Glomerular visceral epithelial cell (primary cell): ENCODE measurements around the gene NFIB.
A peak's percentile ranks its signal among the peaks of the same experiment; 100 is the strongest.

ENCODE experiments used
- DNase-seq: peaks from one replicate; pipeline ENCODE4 v3.0.0-alpha.2; 2016; ENCODE audit errors: extremely low spot score

The NFIB gene

DNA sequence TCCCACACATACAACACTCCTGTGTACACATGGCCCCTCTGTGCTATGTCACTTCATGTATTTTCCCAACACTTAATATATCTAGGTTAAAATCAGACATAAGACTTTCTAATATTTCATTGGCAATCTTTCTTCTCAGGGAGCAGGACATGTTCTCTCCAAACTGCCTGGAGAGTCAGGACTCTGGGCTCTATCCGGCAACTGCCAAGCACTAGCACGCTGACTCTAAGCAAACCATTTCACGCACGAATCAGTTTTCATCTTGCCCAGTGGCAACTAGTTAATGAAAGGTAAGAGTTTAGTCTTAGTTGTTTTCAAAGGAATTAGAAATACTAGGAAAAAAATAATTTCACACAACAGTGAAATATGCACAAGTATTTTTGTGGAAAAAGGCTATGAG is 124.8 kb downstream of the NFIB start:
- no peak for DNase-seq

DNA sequence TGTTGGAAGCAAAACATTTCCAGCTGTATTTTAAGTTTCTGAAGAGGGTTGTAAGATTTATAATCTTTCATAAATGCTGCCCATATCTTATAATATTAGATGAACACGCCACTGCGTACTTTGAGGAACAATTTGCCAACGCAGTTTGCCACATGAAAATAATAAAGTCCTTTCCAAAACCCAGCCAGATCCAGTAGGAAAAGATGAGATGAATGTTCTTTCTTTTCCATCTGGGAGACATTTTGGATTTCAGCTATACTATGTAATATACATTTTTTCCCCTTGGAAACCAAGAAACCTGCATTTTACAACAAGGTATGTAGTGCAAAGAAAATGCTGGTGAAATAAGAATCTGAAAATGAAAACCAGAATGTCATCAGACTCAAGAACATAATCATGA is 125.4 kb downstream of the NFIB start:
- DNase-seq: no peak

DNA sequence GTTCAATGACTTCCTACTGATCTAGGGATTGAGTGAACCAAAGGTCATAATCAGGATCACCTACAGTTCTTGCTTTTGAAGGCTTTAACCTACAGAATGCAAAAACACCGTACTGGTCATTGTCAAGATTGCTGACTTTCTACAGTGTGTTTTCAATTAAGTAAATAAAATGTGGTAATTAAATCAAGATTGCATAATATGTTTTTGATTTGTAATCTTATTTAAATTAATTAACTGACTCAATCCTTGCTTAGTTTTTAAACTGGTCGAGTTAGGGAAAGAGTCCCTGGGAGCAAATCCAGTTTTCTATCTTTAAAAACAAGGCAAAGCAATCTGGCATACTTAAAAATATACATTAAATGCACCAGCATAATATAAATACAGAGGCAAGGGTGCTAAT is 125.9 kb downstream of the NFIB start:
- DNase-seq: no peak

DNA sequence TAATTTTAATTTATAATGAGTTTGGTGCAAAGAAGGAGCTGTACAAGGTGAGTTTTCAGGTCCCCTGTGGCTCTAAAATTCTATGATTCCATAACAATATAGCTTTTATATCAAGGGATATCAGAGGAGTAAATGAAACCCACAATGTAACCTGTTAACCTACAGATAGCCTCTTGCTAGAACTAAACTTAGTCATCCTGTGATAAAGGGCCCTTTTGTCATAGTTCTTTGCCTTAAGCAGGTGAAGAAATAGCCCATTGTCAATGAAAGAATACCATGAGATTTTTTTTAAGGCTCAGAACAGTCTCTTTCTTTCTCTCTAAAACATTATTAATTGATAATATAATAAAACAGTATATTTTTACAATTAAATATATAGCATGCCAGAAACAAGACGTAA is 127.8 kb downstream of the NFIB start:
- DNase-seq: no peak

DNA sequence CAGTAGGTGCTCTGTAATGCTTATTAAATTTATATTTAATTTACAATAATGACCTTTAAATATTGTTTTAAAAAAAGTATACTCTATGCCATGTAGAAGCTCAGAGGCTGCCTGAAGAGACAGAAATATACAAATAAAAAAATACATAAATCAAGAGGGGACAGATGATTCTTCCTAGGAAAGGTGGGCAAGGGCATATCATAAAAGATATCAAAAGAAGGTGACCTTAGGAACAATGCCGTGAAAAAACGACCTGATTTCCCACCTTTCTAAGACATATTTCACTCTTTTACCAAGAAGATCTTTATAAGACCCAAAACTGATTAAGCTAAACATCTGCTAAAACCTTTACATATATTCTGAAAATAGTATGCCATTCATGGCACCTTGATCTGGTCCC is 128.9 kb downstream of the NFIB start:
- DNase-seq: no peak

DNA sequence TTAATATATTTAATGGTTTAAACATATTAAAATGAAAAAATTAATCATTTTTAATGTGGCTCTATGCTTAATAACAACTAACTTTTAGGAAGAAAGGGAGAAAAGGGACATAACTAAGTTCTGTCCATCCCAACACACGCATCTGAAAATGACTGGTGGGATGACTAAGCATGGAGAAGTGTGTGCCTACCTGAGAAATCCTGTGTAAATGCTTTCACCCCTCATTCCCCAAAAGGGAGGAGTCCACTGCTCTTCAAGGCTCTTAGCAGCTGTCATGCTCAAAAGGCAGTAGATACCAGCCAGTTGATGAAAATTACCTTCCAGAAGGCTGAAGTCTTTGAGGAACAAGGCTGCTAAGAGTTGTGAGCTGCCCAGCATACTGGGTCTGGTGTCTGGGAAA is 130.9 kb downstream of the NFIB start:
- no peak for DNase-seq

DNA sequence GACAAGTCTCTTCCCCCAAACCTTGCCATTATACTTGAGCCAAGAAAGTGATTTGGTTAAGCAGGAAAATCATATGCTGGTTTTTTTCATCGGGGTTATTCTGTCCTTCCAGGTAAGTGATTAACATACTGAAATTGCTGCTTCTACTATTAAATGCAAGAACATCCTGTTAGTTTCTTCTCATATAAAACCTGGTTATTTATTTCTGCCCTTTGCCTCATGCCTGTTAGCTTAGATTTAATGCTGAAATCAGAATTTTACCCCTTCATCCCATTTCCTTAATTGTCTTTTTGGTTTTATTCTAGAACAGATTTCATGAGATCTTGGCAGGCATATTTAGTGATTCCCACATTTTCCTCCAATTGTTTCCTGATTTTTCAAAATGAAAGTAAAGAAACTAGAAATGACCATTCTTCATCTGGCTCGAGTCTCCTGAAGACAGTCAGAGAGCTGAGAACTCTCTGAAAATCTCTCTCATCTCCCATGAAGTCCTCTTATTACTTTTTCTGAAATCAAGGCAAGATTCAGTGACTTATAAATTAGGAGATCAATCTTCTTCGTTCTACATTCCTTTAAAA is 132.9 kb downstream of the NFIB start:
- DNase-seq: no peak

DNA sequence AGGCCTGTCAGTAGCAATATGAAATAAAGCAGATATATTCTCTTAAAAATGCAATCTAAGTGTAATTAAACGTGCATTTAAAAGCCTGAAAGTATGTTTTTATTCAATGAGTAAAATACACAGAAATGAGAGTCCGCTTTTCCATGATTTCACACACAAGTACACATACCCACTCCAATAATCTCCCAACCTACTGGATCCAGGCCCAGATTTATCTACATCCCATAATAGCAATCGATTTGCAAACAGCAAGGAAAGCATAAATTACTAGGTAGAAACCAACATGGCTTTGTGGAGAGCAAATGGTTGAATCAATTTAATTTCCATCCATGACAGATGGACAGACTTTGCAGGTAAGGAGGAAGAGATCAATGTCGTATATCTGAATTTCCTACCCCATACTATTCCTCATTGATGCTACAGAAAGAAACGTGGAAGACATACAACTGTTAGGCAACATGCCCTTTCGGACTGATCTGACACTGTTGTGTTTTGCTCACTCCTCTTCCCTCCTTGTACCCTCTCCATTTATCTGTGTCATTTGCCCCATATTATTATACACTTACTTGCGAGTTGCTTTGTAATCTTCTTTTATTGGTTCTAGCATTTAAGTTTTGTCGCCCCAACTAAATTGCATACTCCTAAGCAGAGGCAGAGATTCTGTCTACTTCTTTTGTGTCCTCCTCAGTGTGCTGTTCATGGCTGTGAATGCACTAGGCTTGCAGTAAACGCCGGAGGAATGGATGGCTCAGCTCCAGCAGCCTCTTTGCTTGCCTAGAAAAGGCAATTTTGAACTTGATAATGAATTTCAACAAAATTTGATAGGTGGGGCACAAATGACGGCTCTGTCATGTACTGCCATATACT is 133.6 kb downstream of the NFIB start:
- DNase-seq: no peak

DNA sequence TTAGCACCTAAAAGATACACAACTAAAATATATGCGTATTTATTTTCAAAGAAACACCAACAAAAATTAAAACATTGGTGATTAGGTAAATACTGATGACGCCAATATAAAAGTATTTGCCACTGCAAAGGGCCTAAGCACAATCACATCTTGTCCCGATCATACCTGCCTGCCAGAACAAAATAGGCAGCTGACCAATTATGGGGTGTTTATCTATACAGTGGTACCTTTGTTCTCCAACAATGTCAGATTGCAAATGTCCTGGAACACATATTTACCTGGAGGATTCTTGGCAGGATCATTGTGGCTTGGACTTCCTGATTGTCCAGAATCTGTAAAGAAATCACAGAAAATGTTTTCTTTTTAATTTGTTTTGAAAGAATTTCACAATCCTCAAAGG is 134.5 kb downstream of the NFIB start:
- DNase-seq: no peak

DNA sequence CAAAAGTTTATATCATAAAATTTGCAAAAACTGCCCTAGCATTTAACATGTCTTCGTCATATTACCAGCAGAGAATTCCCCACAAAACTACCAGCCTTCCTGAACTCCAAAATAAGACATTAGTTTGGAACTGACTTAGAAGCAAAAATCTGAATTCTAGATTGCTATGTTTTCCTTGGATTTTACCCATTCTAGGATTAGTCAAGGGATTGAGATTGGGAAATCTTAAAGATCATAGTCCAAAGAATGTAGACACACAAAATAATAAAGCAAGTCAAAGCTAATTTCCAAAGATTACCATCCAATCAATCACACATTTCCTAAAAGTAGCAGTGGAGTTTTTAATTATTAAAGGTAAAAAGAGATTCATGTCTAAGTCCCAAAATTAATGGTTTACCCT is 138.2 kb downstream of the NFIB start:
- DNase-seq: no peak

DNA sequence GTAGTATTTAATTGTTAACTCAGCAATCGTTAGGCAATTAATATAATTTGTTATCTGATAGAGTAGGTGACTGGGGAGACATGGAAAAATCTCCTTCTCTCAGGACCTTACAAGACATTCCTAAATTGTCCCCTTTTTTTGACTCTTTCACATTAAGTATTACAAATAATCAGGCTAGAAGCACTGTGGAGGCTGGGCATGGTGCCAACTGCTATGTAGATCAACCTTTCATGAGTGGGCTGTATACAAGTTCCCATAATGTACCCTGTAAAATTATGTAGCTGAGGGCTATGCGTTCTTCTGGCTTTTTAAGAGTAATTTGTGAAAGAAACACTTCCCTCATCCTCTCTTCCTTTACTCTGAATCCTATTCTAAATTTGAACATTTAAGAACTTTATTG is 140.2 kb downstream of the NFIB start:
- no peak for DNase-seq

DNA sequence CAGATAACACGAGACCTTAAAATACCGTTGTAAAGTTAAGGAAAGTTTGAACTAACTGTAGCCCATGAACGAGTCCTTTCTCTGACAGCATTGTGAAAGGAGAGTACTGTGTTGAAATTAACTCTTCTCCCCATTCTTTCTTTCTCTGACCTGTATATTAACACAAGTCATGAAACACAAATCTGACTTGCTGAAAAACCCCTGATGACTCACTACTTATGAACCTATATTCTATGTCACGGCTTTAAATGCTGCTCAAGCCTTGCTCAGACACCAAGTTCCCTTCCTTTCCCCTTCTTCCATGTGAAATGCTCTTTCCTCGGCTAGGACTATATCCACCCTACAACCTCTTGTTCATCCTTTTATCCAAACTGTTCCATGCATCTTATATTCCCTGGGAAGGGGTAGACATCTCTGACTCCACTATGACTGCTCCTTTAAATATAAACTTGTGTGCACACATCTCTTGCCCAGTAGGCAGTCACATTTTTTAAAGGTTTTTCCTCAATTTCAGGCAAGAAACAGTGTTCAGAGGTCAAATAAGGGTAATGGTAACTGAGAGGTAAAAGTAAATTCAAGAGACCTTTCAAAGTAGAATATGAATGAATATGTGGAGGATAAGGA is 142.9 kb downstream of the NFIB start:
- DNase-seq: peak; percentile 49

DNA sequence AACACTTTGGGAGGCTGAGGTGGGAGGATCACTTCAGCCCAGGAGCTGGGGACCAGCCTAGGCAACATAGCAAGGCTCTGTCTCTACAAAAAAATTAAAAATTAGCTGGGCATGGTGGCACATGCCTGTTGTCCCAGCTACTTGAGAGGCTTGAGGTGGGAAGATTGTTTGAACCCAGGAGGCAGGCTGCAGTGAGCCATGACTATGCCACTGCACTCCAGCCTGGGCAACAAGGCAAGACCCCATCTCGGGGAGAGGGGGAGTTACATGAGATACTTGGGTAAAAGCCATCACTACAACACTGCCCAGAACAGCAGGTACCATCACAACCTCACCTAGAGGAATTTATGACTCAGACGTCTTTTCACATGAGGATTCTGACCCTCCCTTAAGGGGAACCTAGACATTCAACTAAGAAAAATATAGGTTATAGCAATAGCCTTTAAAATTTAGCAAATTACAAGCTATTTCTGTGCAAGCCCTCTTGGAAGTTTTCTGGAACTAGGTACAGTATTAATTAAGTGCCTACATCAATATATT is 143.5 kb downstream of the NFIB start:
- no peak for DNase-seq

DNA sequence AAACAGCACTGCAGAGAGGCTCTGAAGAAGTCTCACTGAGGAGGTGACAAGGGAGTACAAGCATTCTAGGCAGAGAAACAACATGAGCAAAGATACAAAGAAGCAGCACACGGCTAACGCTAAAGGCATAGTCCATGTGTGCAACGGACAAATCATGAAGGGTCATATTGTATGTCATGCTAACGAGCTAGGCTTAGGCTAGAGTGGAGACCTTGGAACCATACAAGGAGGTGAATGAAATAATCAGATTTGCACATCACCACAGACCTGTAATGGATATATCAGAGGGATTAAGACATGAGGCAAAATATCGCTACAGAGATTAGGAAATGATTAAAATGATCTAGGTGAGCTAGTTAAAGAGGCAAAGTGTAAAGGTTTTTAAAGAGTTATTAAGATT is 145.6 kb downstream of the NFIB start:
- no peak for DNase-seq

DNA sequence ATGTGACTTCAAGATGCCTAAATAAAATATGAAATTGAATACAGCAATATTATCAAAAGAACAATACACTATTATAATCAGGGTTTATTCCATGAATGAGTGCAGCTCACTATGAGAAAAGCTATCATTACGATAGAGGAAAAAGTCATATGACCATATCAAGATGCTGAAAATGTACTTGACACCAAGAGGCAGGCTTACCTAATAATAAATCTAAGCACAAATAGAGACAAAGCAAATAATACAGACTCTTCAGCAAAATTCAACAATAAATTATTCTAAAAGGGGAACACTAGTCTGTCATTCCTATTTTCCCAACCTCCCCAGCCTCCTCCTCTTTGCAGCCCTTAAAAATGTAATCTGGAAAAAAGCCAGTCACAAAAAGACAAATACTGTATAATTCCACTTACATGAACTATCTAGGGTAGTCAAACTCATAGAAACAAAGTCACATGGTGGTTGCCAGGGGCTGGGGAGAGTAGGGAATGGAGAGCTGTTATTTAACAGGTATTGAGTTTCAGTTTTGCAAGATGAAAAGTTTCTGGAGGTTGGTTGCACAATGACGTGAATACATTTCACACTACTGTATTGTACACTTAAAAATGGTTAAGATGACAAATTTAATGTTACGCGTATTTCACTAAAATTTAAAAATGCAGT is 148.4 kb downstream of the NFIB start:
- no peak for DNase-seq

DNA sequence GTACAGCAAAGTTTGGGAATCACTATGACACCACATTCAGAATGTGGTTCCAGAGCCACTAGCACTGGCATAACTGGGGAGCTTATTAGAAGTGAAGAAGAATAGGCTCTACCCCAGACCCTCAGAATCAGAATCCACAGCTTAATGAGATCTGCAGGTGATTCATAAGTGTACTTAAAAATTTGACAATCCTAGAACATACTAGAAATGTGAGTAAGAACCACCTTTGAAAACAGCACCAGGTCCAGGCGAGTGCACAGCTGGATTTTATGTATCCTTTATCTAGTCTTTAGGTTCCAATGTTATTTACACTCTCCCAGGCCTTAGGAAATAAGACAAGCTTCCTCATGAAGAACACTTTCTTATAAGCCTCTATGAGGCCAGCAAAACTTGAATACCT is 149.0 kb downstream of the NFIB start:
- no peak for DNase-seq

DNA sequence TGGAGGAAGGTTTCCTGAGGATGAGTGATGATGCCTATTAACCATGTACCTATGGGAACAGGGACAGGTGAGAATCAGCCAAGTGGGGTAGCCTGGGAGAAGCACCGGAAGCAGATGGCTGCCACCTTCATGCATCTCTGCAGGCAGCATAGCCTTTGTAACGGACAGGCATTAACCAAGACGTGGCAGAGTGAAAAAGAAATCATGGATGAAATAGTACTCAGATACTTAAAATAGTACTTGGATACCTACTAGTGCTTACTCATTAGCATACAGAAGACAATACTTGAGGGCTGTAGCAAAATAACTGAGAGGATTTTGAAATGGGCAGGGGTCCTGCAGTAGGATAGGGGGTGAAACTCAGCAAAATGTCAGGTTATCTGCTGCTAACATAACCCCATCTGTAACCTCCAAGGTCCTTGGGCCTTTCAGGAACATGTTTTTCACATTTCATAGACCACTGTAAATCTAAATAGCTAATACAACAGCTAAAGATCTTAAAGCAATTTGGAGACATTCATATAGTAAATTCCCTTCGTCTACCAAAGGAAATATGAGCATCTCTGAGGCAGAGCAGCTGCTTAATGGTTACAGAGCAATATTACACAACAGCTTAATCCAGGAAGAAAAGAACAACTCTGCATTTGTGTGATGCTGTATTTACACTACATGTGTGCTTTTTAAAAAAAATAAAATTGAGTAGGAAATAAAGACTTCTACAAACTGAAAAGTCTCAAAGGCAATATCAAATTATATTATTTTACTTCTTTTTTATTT is 154.3 kb downstream of the NFIB start:
- DNase-seq: no peak

DNA sequence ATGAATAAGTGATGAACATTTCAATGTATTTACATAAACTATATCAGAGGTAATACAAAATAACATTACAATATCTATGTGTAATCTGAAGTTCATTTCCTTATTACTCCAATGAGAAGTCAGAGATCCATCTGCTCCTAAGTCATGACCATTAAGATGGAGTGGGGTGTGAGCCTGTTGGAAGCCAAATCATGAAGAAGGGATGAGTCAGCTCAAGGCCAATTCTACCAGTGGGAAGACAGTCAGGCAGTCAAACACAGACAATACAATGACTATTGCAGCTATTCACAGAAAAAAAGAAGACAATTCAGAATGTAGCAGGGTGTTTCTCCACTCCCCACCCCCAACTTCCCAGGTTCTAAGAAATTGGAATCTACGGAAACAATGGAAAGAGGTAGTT is 155.0 kb downstream of the NFIB start:
- DNase-seq: no peak

DNA sequence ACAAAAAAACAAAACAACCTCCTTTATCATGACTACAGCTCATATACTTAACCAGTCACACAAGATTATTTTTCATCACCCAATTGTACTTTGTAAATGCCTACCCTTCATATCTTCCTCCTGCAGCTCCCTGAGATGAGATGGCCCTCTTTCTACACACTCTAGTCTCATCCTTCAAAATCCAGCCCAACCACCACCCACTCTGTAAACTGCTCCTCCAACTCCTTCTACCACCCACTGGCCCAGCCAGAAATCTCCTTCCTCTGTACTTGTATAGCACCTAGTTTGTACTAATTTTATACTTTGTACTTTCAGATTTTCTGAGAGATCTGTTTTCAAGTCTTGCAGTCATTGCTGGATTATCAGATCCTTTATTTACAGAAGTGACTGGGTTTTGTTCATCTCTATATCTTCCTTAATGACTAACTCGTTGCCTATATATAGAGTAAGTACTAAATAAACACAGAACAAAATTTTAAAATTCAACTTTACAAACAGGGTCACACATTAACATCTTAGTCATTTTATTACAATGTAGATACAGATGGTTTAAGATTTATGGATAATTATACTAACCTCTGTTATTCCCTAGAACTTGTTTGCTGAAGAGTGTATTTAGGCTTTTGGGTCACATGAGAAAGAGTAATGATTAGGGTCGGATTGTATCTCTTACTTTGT is 155.7 kb downstream of the NFIB start:
- DNase-seq: no peak

DNA sequence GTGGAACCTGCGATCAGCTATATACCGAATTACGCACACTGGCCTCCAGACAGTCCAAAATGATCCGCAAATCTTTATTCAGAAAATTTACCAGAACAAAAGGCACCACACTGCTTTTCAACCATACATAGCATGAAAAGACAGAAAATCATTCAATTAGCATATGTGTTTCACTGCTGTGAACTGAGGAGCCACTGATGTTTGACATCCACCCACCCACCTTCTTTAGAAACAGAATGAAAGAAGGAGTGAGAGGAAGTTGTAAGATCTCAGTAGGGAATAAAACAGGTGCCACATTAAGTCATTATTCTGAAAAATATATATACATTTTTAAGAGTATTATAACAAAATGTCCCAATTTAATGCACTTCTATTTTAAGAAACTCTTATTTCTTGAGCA is 156.8 kb downstream of the NFIB start:
- DNase-seq: no peak

DNA sequence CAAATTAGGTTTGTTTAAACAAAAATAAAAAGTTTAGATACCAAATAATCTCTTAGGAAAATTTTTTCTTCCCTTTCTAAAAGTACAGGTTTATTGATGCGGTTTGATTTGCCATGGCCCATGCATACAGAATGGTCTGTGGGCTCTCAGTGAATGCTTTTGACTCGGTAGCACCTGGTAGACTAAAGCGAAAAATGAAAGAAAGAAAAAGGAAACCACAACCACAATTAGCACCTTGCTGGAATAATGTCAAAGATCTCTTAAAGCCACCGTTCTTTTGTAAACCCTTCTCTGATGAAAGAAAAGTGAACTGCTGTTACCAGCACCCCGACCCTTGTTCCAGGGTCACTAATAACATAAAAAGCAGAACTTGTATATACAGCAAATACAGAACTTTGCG is 157.9 kb downstream of the NFIB start:
- no peak for DNase-seq
